SK-N-SH treated with all-trans-retinoic acid at 6 μM for 48 hours (cell line): ENCODE data around the gene DCTN3.

ENCODE experiments used
- ATAC-seq: fragments of 200-7000 bp; cut with Tn5 transposase; 3 replicates; pipeline ENCODE4 v1.9.1; 2020; ENCODE audit warnings: mild to moderate bottlenecking, moderate library complexity
- ARNTL ChIP-seq: fragments of 450-650 bp; formaldehyde crosslinking; IDR thresholded peaks from 2 replicates; pipeline ENCODE4 v1.5.0; 2020; ENCODE audit warnings: low read depth, mild to moderate bottlenecking, moderate library complexity, borderline replicate concordance
- BACH2 ChIP-seq: fragments of 250-450 bp; sonication (Bioruptor Pico); IDR thresholded peaks from 2 replicates; pipeline ENCODE4 v1.9.0; 2021; ENCODE audit warnings: mild to moderate bottlenecking, borderline replicate concordance
- CREB5 ChIP-seq: fragments of 250-450 bp; sonication (Bioruptor Pico); IDR thresholded peaks from 2 replicates; pipeline ENCODE4 v1.5.1; 2020; ENCODE audit warnings: low read depth, mild to moderate bottlenecking, moderate library complexity
- CSDC2 ChIP-seq: fragments of 250-450 bp; sonication (Bioruptor Pico); IDR thresholded peaks from 2 replicates; pipeline ENCODE4 v1.5.0; 2020; ENCODE audit warnings: mild to moderate bottlenecking, moderate library complexity
- CSRNP3 ChIP-seq: fragments of 250-450 bp; sonication (Bioruptor Pico); IDR thresholded peaks from 2 replicates; pipeline ENCODE4 v1.5.1; 2021; ENCODE audit warnings: mild to moderate bottlenecking, moderate library complexity
- GLIS3 ChIP-seq: fragments of 250-450 bp; sonication (Bioruptor Pico); IDR thresholded peaks from 2 replicates; pipeline ENCODE4 v1.5.0; 2020; ENCODE audit warnings: mild to moderate bottlenecking, moderate library complexity
- ISL1 ChIP-seq: fragments of 250-450 bp; sonication (Bioruptor Pico); IDR thresholded peaks from 2 replicates; pipeline ENCODE4 v2.1.2; 2022; ENCODE audit warnings: mild to moderate bottlenecking, moderate library complexity
- OSR1 ChIP-seq: fragments of 250-450 bp; sonication (Bioruptor Pico); IDR thresholded peaks from 2 replicates; pipeline ENCODE4 v1.8.0; 2022; ENCODE audit warnings: moderate library complexity, mild to moderate bottlenecking, inconsistent platforms
- PATZ1 ChIP-seq: fragments of 250-450 bp; sonication (Bioruptor Pico); IDR thresholded peaks from 2 replicates; pipeline ENCODE4 v1.8.0; 2020; ENCODE audit warnings: mild to moderate bottlenecking, moderate library complexity, borderline replicate concordance
- POU6F1 ChIP-seq: fragments of 250-450 bp; sonication (Bioruptor Pico); IDR thresholded peaks from 2 replicates; pipeline ENCODE4 v1.8.0; 2021; ENCODE audit warnings: low read depth, mild to moderate bottlenecking, moderate library complexity, borderline replicate concordance
- PPARA ChIP-seq: fragments of 250-450 bp; sonication (Bioruptor Pico); IDR thresholded peaks from 2 replicates; pipeline ENCODE4 v1.5.0; 2020; ENCODE audit warnings: mild to moderate bottlenecking, borderline replicate concordance
- RARB ChIP-seq: fragments of 250-450 bp; sonication (Bioruptor Pico); IDR thresholded peaks from 2 replicates; pipeline ENCODE4 v1.8.0; 2021; ENCODE audit warnings: mild to moderate bottlenecking, moderate library complexity
- TCF4 ChIP-seq: fragments of 250-450 bp; sonication (Bioruptor Pico); IDR thresholded peaks from 2 replicates; pipeline ENCODE4 v1.8.0; 2021; ENCODE audit warnings: mild to moderate bottlenecking, moderate library complexity, borderline replicate concordance
- TOX ChIP-seq: fragments of 250-450 bp; sonication (Bioruptor Pico); IDR thresholded peaks from 2 replicates; pipeline ENCODE4 v1.8.0; 2021; ENCODE audit warnings: mild to moderate bottlenecking, moderate library complexity, borderline replicate concordance
- TSHZ2 ChIP-seq: fragments of 250-450 bp; sonication (Bioruptor Pico); IDR thresholded peaks from 2 replicates; pipeline ENCODE4 v1.5.0; 2020; ENCODE audit warnings: mild to moderate bottlenecking, moderate library complexity
- ZC3H10 ChIP-seq: fragments of 250-450 bp; sonication (Bioruptor Pico); IDR thresholded peaks from 2 replicates; pipeline ENCODE4 v1.5.1; 2021; ENCODE audit warnings: mild to moderate bottlenecking, moderate library complexity
- ZFP3 ChIP-seq: fragments of 250-450 bp; sonication (Bioruptor Pico); IDR thresholded peaks from 2 replicates; pipeline ENCODE4 v1.5.0; 2020; ENCODE audit warnings: mild to moderate bottlenecking, moderate library complexity
- ZFP30 ChIP-seq: fragments of 450-650 bp; formaldehyde crosslinking; IDR thresholded peaks from 2 replicates; pipeline ENCODE4 v1.5.0; 2022; ENCODE audit warnings: mild to moderate bottlenecking, moderate library complexity
- ZNF565 ChIP-seq: fragments of 450-650 bp; formaldehyde crosslinking; conservative IDR thresholded peaks from 2 replicates; pipeline ENCODE4 v1.5.0; 2020; ENCODE audit warnings: low read depth, mild to moderate bottlenecking, moderate library complexity
- ZNF70 ChIP-seq: fragments of 450-650 bp; formaldehyde crosslinking; IDR thresholded peaks from 2 replicates; pipeline ENCODE4 v1.5.0; 2020; ENCODE audit warnings: mild to moderate bottlenecking, moderate library complexity
- ZNF8 ChIP-seq: fragments of 450-650 bp; formaldehyde crosslinking; IDR thresholded peaks from 2 replicates; pipeline ENCODE4 v1.5.0; 2020; ENCODE audit warnings: mild to moderate bottlenecking, moderate library complexity

DCTN3 gene

GRCh38 chr9:34629491-34629808, 9.2 kb upstream of the DCTN3 start:
- TF ChIP-seq ZFP30 (CRISPR knock-in tag) (no peak), ISL1 (CRISPR knock-in tag) (no peak), ZC3H10 (CRISPR knock-in tag) (no peak), GLIS3 (CRISPR knock-in tag) (no peak), ZNF70 (CRISPR knock-in tag) (no peak), ARNTL (no peak), ZNF8 (CRISPR knock-in tag) (no peak), PPARA (CRISPR knock-in tag) (no peak), PATZ1 (CRISPR knock-in tag) (no peak), RARB (no peak), TSHZ2 (no peak)
- ATAC-seq: no peak; the same call in 2 of the 3 replicates

GRCh38 chr9:34628656-34629490, 8.6 kb upstream of the DCTN3 start, which contains the start of gene ARID3C:
Gene ARID3C, minus strand, starts transcription at chr9:34629066. Its CDS starts 1,052 bp downstream, at chr9:34628014.
- TF ChIP-seq OSR1 (CRISPR knock-in tag) (no peak), POU6F1 (CRISPR knock-in tag) (no peak), ZNF565 (CRISPR knock-in tag) (no peak), CREB5 (no peak), PPARA (CRISPR knock-in tag) (no peak), RARB (no peak), GLIS3 (CRISPR knock-in tag) (no peak), TCF4 (CRISPR knock-in tag) (no peak), ZNF8 (CRISPR knock-in tag) (no peak), TOX (CRISPR knock-in tag) (no peak), ZC3H10 (CRISPR knock-in tag) (no peak), ISL1 (CRISPR knock-in tag) (no peak), PATZ1 (CRISPR knock-in tag) (no peak), ZFP3 (no peak), BACH2 (no peak), ZFP30 (CRISPR knock-in tag) (no peak), CSRNP3 (CRISPR knock-in tag) (no peak), CSDC2 (no peak), ARNTL (no peak)
- ATAC-seq: peak; percentile 85
